Nephron (organoid): ENCODE measurements around the gene PLA2R1.
"Not testable (repeated sequence)": the region's sequence is repeated elsewhere in the genome, so short reads cannot be mapped to it uniquely, and the experiment has no call there.

Experiments
- H3K27ac Mint-ChIP-seq, 3 experiments: 2 replicates each; pipeline ENCODE4 v1.8.0; 2020; ENCODE audit warnings: mixed read lengths in 3 of 3, mild to moderate bottlenecking in 2 of 3, moderate library complexity in 1 of 3
- H3K27me3 Mint-ChIP-seq: 2 replicates; pipeline ENCODE4 v1.8.0; 2021; ENCODE audit warnings: low read depth, mild to moderate bottlenecking, moderate library complexity, mixed read lengths
- H3K36me3 Mint-ChIP-seq: 2 replicates; pipeline ENCODE4 v1.8.0; 2020; ENCODE audit warnings: low read depth, mixed read lengths
- H3K4me1 Mint-ChIP-seq: 2 replicates; pipeline ENCODE4 v1.8.0; 2020; ENCODE audit warnings: mixed read lengths
- H3K4me3 Mint-ChIP-seq, 3 experiments: 2 replicates each; pipeline ENCODE4 v1.8.0; 2020; ENCODE audit warnings: mild to moderate bottlenecking in 3 of 3, mixed read lengths in 3 of 3, moderate library complexity in 2 of 3
- H3K9me3 Mint-ChIP-seq: 2 replicates; pipeline ENCODE4 v1.8.0; 2020; ENCODE audit warnings: mixed read lengths
- CTCF ChIP-seq, 3 experiments: fragments of 200-600 bp; sonication (generic); IDR thresholded peaks; one replicate each; pipeline ENCODE4 v1.5.0; 2021; ENCODE audit warnings: antibody characterized with exemption in 3 of 3; ENCODE audit not compliant: unreplicated experiment in 3 of 3

The PLA2R1 gene

GRCh38 chr2:159963700-159964099 lies 98.7 kb downstream of the PLA2R1 start:
- no peak overlapping the region for H3K4me3 Mint-ChIP-seq
- H3K27me3 Mint-ChIP-seq: no peaks in the 10 kb centered on the region
- no peak overlapping the region for H3K27ac Mint-ChIP-seq
- no peaks in the 10 kb centered on the region for H3K9me3 Mint-ChIP-seq
- H3K4me1 Mint-ChIP-seq: peaks cover 4% of the 10 kb centered on the region
- peaks cover 12% of the 10 kb centered on the region for H3K36me3 Mint-ChIP-seq
- no peak for TF ChIP-seq CTCF (IDR thresholded peaks at IDR 0.05; ENCODE audit: unreplicated experiment in 3 of 3)

GRCh38 chr2:159962513-159962912 lies 99.9 kb downstream of the PLA2R1 start:
- not testable (repeated sequence) for H3K4me1 Mint-ChIP-seq, H3K9me3 Mint-ChIP-seq, H3K27ac Mint-ChIP-seq, H3K4me3 Mint-ChIP-seq, H3K27me3 Mint-ChIP-seq
- peaks cover 18% of the 10 kb centered on the region for H3K36me3 Mint-ChIP-seq

- TF ChIP-seq CTCF (IDR thresholded peaks at IDR 0.05; ENCODE audit: unreplicated experiment in 3 of 3): no peak
- Mint-ChIP-seq H3K9me3 (no peaks in the 10 kb centered on the region), H3K27ac (no peak overlapping the region), H3K27me3 (no peaks in the 10 kb centered on the region), H3K4me1 (peaks cover 4% of the 10 kb centered on the region), H3K36me3 (peaks cover 23% of the 10 kb centered on the region), H3K4me3 (no peak overlapping the region)
Measured at GRCh38 chr2:159961451-159961850, 101.0 kb downstream of the PLA2R1 start.

GRCh38 chr2:159961037-159961436 lies 101.4 kb downstream of the PLA2R1 start:
- no peaks in the 10 kb centered on the region for H3K27me3 Mint-ChIP-seq
- peaks cover 4% of the 10 kb centered on the region for H3K4me1 Mint-ChIP-seq
- no peaks in the 10 kb centered on the region for H3K9me3 Mint-ChIP-seq
- H3K4me3 Mint-ChIP-seq: no peak overlapping the region
- peaks cover 23% of the 10 kb centered on the region for H3K36me3 Mint-ChIP-seq
- no peak for TF ChIP-seq CTCF (IDR thresholded peaks at IDR 0.05; ENCODE audit: unreplicated experiment in 3 of 3)
- H3K27ac Mint-ChIP-seq: no peak overlapping the region

- H3K4me1 Mint-ChIP-seq: peaks cover 4% of the 10 kb centered on the region
- H3K4me3 Mint-ChIP-seq: no peak overlapping the region
- H3K9me3 Mint-ChIP-seq: no peaks in the 10 kb centered on the region
- TF ChIP-seq CTCF (IDR thresholded peaks at IDR 0.05; ENCODE audit: unreplicated experiment in 3 of 3): no peak
- H3K36me3 Mint-ChIP-seq: peaks cover 23% of the 10 kb centered on the region
- H3K27ac Mint-ChIP-seq: no peak overlapping the region
- no peaks in the 10 kb centered on the region for H3K27me3 Mint-ChIP-seq
Measured at GRCh38 chr2:159960414-159960813, 102.0 kb downstream of the PLA2R1 start.

GRCh38 chr2:159959136-159959535 lies 103.3 kb downstream of the PLA2R1 start:
- H3K4me1 Mint-ChIP-seq: peaks cover 4% of the 10 kb centered on the region
- peaks cover 27% of the 10 kb centered on the region for H3K36me3 Mint-ChIP-seq
- no peak overlapping the region for H3K27ac Mint-ChIP-seq
- no peaks in the 10 kb centered on the region for H3K27me3 Mint-ChIP-seq
- TF ChIP-seq CTCF (IDR thresholded peaks at IDR 0.05; ENCODE audit: unreplicated experiment in 3 of 3): no peak
- H3K9me3 Mint-ChIP-seq: no peaks in the 10 kb centered on the region
- H3K4me3 Mint-ChIP-seq: no peak overlapping the region
